ENCODE results near the gene TMEM63C.

GRCh38 chr14:77197988-77198387 lies 16.4 kb downstream of the TMEM63C start:
- no peak for TF ChIP-seq EZH2phosphoT487 (IDR thresholded peaks at IDR 0.05; ENCODE audit: borderline replicate concordance)
- TF ChIP-seq POLR2AphosphoS5 (IDR thresholded peaks at IDR 0.05; ENCODE audit: low read depth, low read length) = no peak

Data from HCT116 (cell line).